WTC11 (cell line): ENCODE measurements around the gene WDR1. TPM values are rescaled to one million over a fixed set of nuclear protein-coding genes. Genes with fewer than 3 reads are reported as not detected.

Source experiments
- ATAC-seq: fragments of 200-7000 bp; cut with Tn5 transposase; 2 replicates; pipeline ENCODE4 v1.10.0; 2021; ENCODE audit warnings: mild to moderate bottlenecking, moderate library complexity
- CTCF ChIA-PET: fragments of 300-600 bp; sonication (Branson Sonifier 250); formaldehyde crosslinking; loops from one replicate; lab custom pipeline; 2021; ENCODE audit warnings: antibody characterized with exemption; lab: Charles Lee
- POLR2A ChIA-PET: fragments of 350-600 bp; sonication (Branson Sonifier 250); formaldehyde crosslinking; loops from one replicate; lab custom pipeline; 2021; ENCODE audit warnings: antibody characterized with exemption; lab: Charles Lee
- DNase-seq: peaks from one replicate; pipeline ENCODE4 v3.0.0; 2021; ENCODE audit warnings: low spot score
- H3K27ac Mint-ChIP-seq: 2 replicates; pipeline ENCODE4 v1.8.0; 2021; ENCODE audit warnings: mixed read lengths
- H3K27me3 Mint-ChIP-seq: 2 replicates; pipeline ENCODE4 v1.8.0; 2021; ENCODE audit warnings: low read depth, mild to moderate bottlenecking, moderate library complexity, mixed read lengths
- H3K36me3 Mint-ChIP-seq: 2 replicates; pipeline ENCODE4 v1.8.0; 2021; ENCODE audit warnings: mixed read lengths
- H3K4me1 Mint-ChIP-seq: 2 replicates; pipeline ENCODE4 v1.8.0; 2022; ENCODE audit warnings: mixed read lengths
- H3K4me3 Mint-ChIP-seq: 2 replicates; pipeline ENCODE4 v1.8.0; 2021; ENCODE audit warnings: mild to moderate bottlenecking, moderate library complexity, mixed read lengths
- H3K9me3 Mint-ChIP-seq: 2 replicates; pipeline ENCODE4 v1.8.0; 2021; ENCODE audit warnings: mixed read lengths
- AR ChIP-seq: fragments of 250-450 bp; sonication (Bioruptor Pico); IDR thresholded peaks from 2 replicates; pipeline ENCODE4 v1.9.0; 2021; ENCODE audit warnings: mild to moderate bottlenecking
- ATF2 ChIP-seq: sonication (generic); formaldehyde crosslinking; IDR thresholded peaks from 2 replicates; pipeline ENCODE4 v1.8.1; 2022; ENCODE audit warnings: low read depth, missing genetic modification reagents, borderline replicate concordance
- ATF3 ChIP-seq: sonication (generic); formaldehyde crosslinking; conservative IDR thresholded peaks from 2 replicates; pipeline ENCODE4 v1.8.1; 2022; ENCODE audit warnings: mild to moderate bottlenecking, missing genetic modification reagents
- E2F4 ChIP-seq: sonication (generic); formaldehyde crosslinking; IDR thresholded peaks from 2 replicates; pipeline ENCODE4 v1.8.1; 2022; ENCODE audit warnings: low read depth, mild to moderate bottlenecking, moderate library complexity, missing genetic modification reagents, borderline replicate concordance
- EMX1 ChIP-seq: fragments of 250-450 bp; sonication (Bioruptor Pico); IDR thresholded peaks from 2 replicates; pipeline ENCODE4 v1.8.0; 2021; ENCODE audit warnings: mild to moderate bottlenecking
- ESRRA ChIP-seq: sonication (generic); formaldehyde crosslinking; IDR thresholded peaks from 2 replicates; pipeline ENCODE4 v1.8.1; 2022; ENCODE audit warnings: mild to moderate bottlenecking, missing genetic modification reagents, borderline replicate concordance
- FOXP4 ChIP-seq: sonication (generic); formaldehyde crosslinking; IDR thresholded peaks from 2 replicates; pipeline ENCODE4 v1.8.0; 2022; ENCODE audit warnings: mild to moderate bottlenecking, missing genetic modification reagents
- NFATC4 ChIP-seq: fragments of 250-450 bp; sonication (Bioruptor Pico); IDR thresholded peaks from 2 replicates; pipeline ENCODE4 v1.9.0; 2021; ENCODE audit warnings: mild to moderate bottlenecking
- PRDM15 ChIP-seq: sonication (generic); formaldehyde crosslinking; IDR thresholded peaks from 2 replicates; pipeline ENCODE4 v1.8.0; 2022; ENCODE audit warnings: missing genetic modification reagents
- RELA ChIP-seq: sonication (generic); formaldehyde crosslinking; IDR thresholded peaks from 2 replicates; pipeline ENCODE4 v1.8.1; 2022; ENCODE audit warnings: missing genetic modification reagents, mild to moderate bottlenecking, borderline replicate concordance
- SP1 ChIP-seq: sonication (generic); formaldehyde crosslinking; conservative IDR thresholded peaks from 2 replicates; pipeline ENCODE4 v1.8.1; 2022; ENCODE audit warnings: missing genetic modification reagents
- TEAD1 ChIP-seq: sonication (generic); formaldehyde crosslinking; IDR thresholded peaks from 2 replicates; pipeline ENCODE4 v1.8.0; 2022; ENCODE audit warnings: mild to moderate bottlenecking, missing genetic modification reagents
- TP53 ChIP-seq: sonication (generic); formaldehyde crosslinking; IDR thresholded peaks from 2 replicates; pipeline ENCODE4 v1.8.1; 2023; ENCODE audit warnings: mild to moderate bottlenecking, missing genetic modification reagents
- USF1 ChIP-seq: sonication (generic); formaldehyde crosslinking; IDR thresholded peaks from 2 replicates; pipeline ENCODE4 v1.8.0; 2022; ENCODE audit warnings: mild to moderate bottlenecking, missing genetic modification reagents
- ZNF219 ChIP-seq: sonication (generic); formaldehyde crosslinking; IDR thresholded peaks from 2 replicates; pipeline ENCODE4 v1.8.0; 2023; ENCODE audit warnings: missing genetic modification reagents, mild to moderate bottlenecking, borderline replicate concordance
- ZNF232 ChIP-seq: sonication (generic); formaldehyde crosslinking; IDR thresholded peaks from 2 replicates; pipeline ENCODE4 v1.8.0; 2022; ENCODE audit warnings: mild to moderate bottlenecking, missing genetic modification reagents
- ZNF281 ChIP-seq: sonication (generic); formaldehyde crosslinking; IDR thresholded peaks from 2 replicates; pipeline ENCODE4 v1.8.0; 2023; ENCODE audit warnings: mild to moderate bottlenecking, missing genetic modification reagents
- ZNF317 ChIP-seq: sonication (generic); formaldehyde crosslinking; IDR thresholded peaks from 2 replicates; pipeline ENCODE4 v1.8.1; 2023; ENCODE audit warnings: low read depth, mild to moderate bottlenecking, moderate library complexity, missing genetic modification reagents, borderline replicate concordance
- ZNF671 ChIP-seq: fragments of 250-450 bp; sonication (Bioruptor Pico); IDR thresholded peaks from 2 replicates; pipeline ENCODE4 v1.8.0; 2021; ENCODE audit warnings: mild to moderate bottlenecking
- ZSCAN18 ChIP-seq: fragments of 250-450 bp; sonication (Bioruptor Pico); IDR thresholded peaks from 2 replicates; pipeline ENCODE4 v2.1.2; 2022; ENCODE audit warnings: mild to moderate bottlenecking, moderate library complexity
- total RNA-seq: library from RNA; stranded (reverse); gene quantifications from 3 replicates; pipeline ENCODE4 v1.2.3, GENCODE V29; 2021

The WDR1 gene
- total RNA-seq, 1 experiment from 2014 or later: 288 TPM

- no peak overlapping the region for H3K27ac Mint-ChIP-seq
- TF ChIP-seq TP53 (CRISPR knock-in tag) (no peak), ZNF317 (CRISPR knock-in tag) (no peak), ESRRA (CRISPR knock-in tag) (no peak), ZNF232 (no peak), ATF2 (CRISPR knock-in tag) (no peak), NFATC4 (CRISPR knock-in tag) (no peak), FOXP4 (CRISPR knock-in tag) (no peak), PRDM15 (CRISPR knock-in tag) (peak; percentile 19; the same call in 1 of the 2 replicates), ATF3 (no peak), ZNF219 (CRISPR knock-in tag) (no peak), ZNF281 (CRISPR knock-in tag) (no peak), E2F4 (no peak), ZNF671 (no peak), SP1 (CRISPR knock-in tag) (no peak), RELA (CRISPR knock-in tag) (no peak), EMX1 (CRISPR knock-in tag) (no peak), ZSCAN18 (CRISPR knock-in tag) (no peak), TEAD1 (CRISPR knock-in tag) (0 out of 2 replicates have a peak, but pooled peaks have one; percentile 24), AR (CRISPR knock-in tag) (no peak), USF1 (CRISPR knock-in tag) (no peak)
Observed at GRCh38 chr4:10063544-10064300, 52.9 kb downstream of the WDR1 start.

More at GRCh38 chr4:10063544-10064300, 52.9 kb downstream of the WDR1 start:
- ATAC-seq: peak; percentile 99
- no peaks in the 10 kb centered on the region for H3K27me3 Mint-ChIP-seq
- H3K36me3 Mint-ChIP-seq: no peaks in the 10 kb centered on the region
- no peaks in the 10 kb centered on the region for H3K9me3 Mint-ChIP-seq
- CTCF ChIA-PET: interaction anchor here (0.7 to 2.3 kb wide), 14 partner anchors 8 to 372 kb away, joined by 3 to 16 read pairs (median 4); no protein-coding TSS in a partner anchor
- POLR2A ChIA-PET: no interaction called here
- no peak overlapping the region for H3K4me3 Mint-ChIP-seq
- H3K4me1 Mint-ChIP-seq: peaks cover 12% of the 10 kb centered on the region
- peak; percentile 48 for DNase-seq
